ENCODE data around the gene AS3MT.
"Not testable (repeated sequence)": the region's sequence is repeated elsewhere in the genome, so short reads cannot be mapped to it uniquely, and the experiment has no call there.

Gene AS3MT

GRCh38 chr10:102919992-102920739, 50.9 kb downstream of the AS3MT start:
- no peak for DNase-seq (ENCODE audit: low spot score)

GRCh38 chr10:102923601-102924000, 54.3 kb downstream of the AS3MT start:
- DNase-seq (ENCODE audit: low spot score), result no peak

GRCh38 chr10:102926842-102927241, 57.6 kb downstream of the AS3MT start:
- no peak for DNase-seq (ENCODE audit: low spot score)

GRCh38 chr10:102927311-102928010, 58.2 kb downstream of the AS3MT start:
- no peak for DNase-seq (ENCODE audit: low spot score)

- not testable (repeated sequence) for DNase-seq (ENCODE audit: low spot score)
These were observed 59.2 kb downstream of the AS3MT start for GRCh38 chr10:102928442-102928841.

- no peak for DNase-seq (ENCODE audit: low spot score)
These were observed 61.5 kb downstream of the AS3MT start for GRCh38 chr10:102930720-102931119.

GRCh38 chr10:102931643-102932042, 62.4 kb downstream of the AS3MT start:
- no peak for DNase-seq (ENCODE audit: low spot score)

GRCh38 chr10:102935505-102935904, 66.2 kb downstream of the AS3MT start:
- DNase-seq (ENCODE audit: low spot score), result no peak

GRCh38 chr10:102935939-102936605, 66.8 kb downstream of the AS3MT start:
- DNase-seq (ENCODE audit: low spot score), result no peak

DNA sequence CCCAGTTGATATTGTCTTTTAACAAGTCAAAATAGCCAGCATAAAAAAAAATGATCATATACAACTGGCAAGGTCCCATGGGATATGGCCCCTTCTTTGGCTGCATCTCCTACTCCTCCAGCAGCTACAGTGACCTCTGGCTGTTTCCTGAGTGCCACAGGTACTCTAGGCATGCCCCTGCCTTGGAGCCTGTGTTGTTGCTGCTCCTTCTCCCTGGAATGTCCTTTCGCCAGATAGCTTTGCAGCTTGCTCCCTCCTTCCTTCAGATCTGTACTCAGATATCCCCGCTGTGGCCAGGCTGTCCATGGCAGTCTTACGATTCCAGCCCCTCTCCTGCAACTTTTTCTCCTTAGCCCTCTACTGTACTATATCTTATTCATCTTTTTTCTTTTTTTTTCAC, 72.1 kb downstream of the AS3MT start:
- no peak for DNase-seq (ENCODE audit: low spot score)

GRCh38 chr10:102945449-102945848, 76.2 kb downstream of the AS3MT start:
- no peak for DNase-seq (ENCODE audit: low spot score)

GRCh38 chr10:102945962-102946361, 76.7 kb downstream of the AS3MT start:
- DNase-seq (ENCODE audit: low spot score), result no peak

DNA sequence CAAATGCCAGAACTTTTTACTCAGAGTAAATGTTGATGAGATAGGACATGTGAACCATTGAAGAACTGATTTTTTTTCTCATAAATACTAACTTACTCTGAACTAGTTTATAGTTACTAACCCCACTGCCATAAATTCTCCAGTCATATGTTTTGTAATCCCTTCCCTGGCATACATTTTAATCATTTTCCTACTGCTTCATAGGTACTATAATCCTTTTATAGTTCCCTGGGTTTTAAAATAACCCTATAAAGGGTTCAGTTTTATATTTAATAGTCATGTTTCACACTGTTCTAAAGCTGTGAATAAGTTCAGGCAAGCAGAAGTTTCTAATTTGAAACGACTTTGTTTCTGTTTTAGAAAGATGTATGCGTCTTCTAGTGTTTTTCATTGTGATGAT, 77.7 kb downstream of the AS3MT start:
- DNase-seq (ENCODE audit: low spot score), result no peak

DNA sequence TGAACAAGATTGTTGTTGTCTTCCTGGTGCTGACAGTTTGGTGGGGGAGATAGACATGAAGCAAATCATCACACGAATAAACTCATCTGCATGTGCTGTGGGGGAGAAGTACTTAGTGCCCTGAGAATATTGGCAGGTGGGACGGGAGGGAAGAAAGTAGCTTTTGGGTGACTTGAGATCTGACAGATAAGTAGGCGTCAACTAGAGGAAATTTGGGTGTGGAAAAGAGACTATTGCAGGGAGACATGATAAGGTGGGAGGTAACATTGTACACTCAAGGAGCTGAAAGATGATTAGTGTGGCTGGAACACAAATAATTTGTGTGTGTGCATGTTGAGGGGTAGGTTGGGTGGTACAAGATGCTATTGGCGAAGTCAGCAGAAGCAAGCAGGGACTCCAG, 78.9 kb downstream of the AS3MT start:
- DNase-seq (ENCODE audit: low spot score), result no peak

DNA sequence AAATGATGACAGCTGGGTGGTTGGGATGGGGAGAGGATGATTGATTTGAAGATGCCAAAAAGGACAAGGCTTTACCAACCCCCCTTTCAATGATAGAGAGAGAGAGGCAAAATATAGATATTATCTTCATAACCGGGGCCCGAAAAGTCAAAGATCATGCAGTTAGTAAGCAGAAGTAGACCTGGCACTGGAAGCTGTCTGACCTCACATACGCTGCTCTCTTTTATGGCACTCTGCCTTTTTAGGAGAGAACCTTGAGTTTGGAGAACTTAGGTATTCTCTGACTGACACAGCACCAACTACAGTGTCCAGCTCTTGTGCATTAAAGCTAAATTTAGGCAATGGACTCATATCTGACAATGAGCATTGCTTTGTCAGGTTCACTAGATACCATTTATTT, 79.5 kb downstream of the AS3MT start:
- DNase-seq (ENCODE audit: low spot score), result no peak

- DNase-seq (ENCODE audit: low spot score), result no peak
These were observed 80.6 kb downstream of the AS3MT start for GRCh38 chr10:102949916-102950315.

DNA sequence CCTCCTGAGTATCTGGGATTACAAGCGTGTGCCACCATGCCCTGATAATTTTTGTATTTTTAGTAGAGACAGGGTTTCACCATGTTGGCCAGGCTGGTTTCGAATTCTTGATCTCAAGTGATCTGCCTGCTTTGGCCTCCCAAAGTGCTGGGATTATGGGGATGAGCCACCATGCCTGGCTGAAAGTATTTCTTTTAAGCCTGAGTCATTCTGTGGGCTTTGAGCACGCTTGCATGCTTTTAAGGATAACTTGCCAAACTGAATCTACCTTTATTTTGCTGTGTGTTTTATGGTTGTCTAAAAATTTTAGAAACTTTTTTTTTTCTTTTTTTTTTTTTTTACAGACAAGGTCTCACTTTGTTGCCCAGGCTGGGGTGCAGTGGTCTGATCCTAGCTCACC, 82.0 kb downstream of the AS3MT start:
- DNase-seq (ENCODE audit: low spot score), result no peak

Data from CD4-positive, alpha-beta T cell treated with Interleukin-2 at 100 ng/mL for 4 hours (primary cell).